Fibroblast of skin of back (primary cell): Measurements from ENCODE around the gene C2orf49.

ENCODE experiments used
- DNase-seq: peaks from one replicate; pipeline ENCODE4 v3.0.0-alpha.2; 2013

Gene C2orf49

GRCh38 chr2:105362862-105363591 is 25.7 kb downstream of the C2orf49 start:
- no peak for DNase-seq

GRCh38 chr2:105364436-105365139 is 27.2 kb downstream of the C2orf49 start:
- DNase-seq, result no peak

GRCh38 chr2:105365206-105365605 is 27.9 kb downstream of the C2orf49 start:
- DNase-seq, result no peak

- no peak for DNase-seq
Observed at GRCh38 chr2:105368759-105369408, 31.5 kb downstream of the C2orf49 start.

- DNase-seq, result peak; percentile 83
Observed at GRCh38 chr2:105369777-105370690, 32.7 kb downstream of the C2orf49 start.

- no peak for DNase-seq
Observed at GRCh38 chr2:105371156-105371555, 33.8 kb downstream of the C2orf49 start.

GRCh38 chr2:105371810-105372209 is 34.5 kb downstream of the C2orf49 start:
- DNase-seq, result no peak

- DNase-seq, result no peak
Observed at GRCh38 chr2:105373344-105373781, 36.0 kb downstream of the C2orf49 start.

GRCh38 chr2:105373895-105374401 is 36.6 kb downstream of the C2orf49 start:
- DNase-seq, result no peak

- peak; percentile 61 for DNase-seq
Observed at GRCh38 chr2:105375001-105375561, 37.7 kb downstream of the C2orf49 start.

- DNase-seq, result no peak
Observed at GRCh38 chr2:105376010-105376409, 38.7 kb downstream of the C2orf49 start.

GRCh38 chr2:105376789-105377240 is 39.5 kb downstream of the C2orf49 start:
- peak; percentile 78 for DNase-seq

- DNase-seq, result no peak
Observed at GRCh38 chr2:105377871-105378270, 40.5 kb downstream of the C2orf49 start.

GRCh38 chr2:105378276-105378840 is 41.0 kb downstream of the C2orf49 start:
- no peak for DNase-seq

GRCh38 chr2:105378921-105379383 is 41.6 kb downstream of the C2orf49 start:
- DNase-seq, result no peak

GRCh38 chr2:105379741-105380186 is 42.4 kb downstream of the C2orf49 start:
- DNase-seq, result no peak

GRCh38 chr2:105380432-105381100 is 43.2 kb downstream of the C2orf49 start:
- no peak for DNase-seq

GRCh38 chr2:105381101-105381668 is 43.8 kb downstream of the C2orf49 start:
- DNase-seq, result no peak

- DNase-seq, result no peak
Observed at GRCh38 chr2:105382177-105382576, 44.8 kb downstream of the C2orf49 start.
